Inflammatory macrophage (primary cell): ENCODE measurements around the gene NADSYN1.
"Not testable (repeated sequence)": the region's sequence is repeated elsewhere in the genome, so short reads cannot be mapped to it uniquely, and the experiment has no call there.

Experiments
- DNase-seq, 2 donors: peaks; one replicate each; pipeline ENCODE4 v3.0.0-alpha.2; 2020 to 2022

NADSYN1 gene

GRCh38 chr11:71491940-71492339, 38.9 kb downstream of the NADSYN1 start:
- peak in 1 of 2 donors; percentile 52 for DNase-seq

GRCh38 chr11:71495286-71496230, 42.6 kb downstream of the NADSYN1 start:
- no peak for DNase-seq

GRCh38 chr11:71496421-71496820, 43.4 kb downstream of the NADSYN1 start:
- DNase-seq: no peak

- no peak for DNase-seq
These were observed 45.1 kb downstream of the NADSYN1 start for GRCh38 chr11:71498091-71498490.

GRCh38 chr11:71499125-71499524, 46.1 kb downstream of the NADSYN1 start:
- no peak for DNase-seq

- no peak for DNase-seq
These were observed 46.5 kb downstream of the NADSYN1 start for GRCh38 chr11:71499546-71499945.

- no peak for DNase-seq
These were observed 47.6 kb downstream of the NADSYN1 start for GRCh38 chr11:71500601-71501021.

GRCh38 chr11:71501071-71501985, 48.3 kb downstream of the NADSYN1 start:
- no peak for DNase-seq

- no peak for DNase-seq
These were observed 49.0 kb downstream of the NADSYN1 start for GRCh38 chr11:71502026-71502425.

- DNase-seq: no peak
These were observed 50.0 kb downstream of the NADSYN1 start for GRCh38 chr11:71502871-71503435.

- no peak for DNase-seq
These were observed 51.5 kb downstream of the NADSYN1 start for GRCh38 chr11:71504531-71504930.

GRCh38 chr11:71505001-71505400, 52.0 kb downstream of the NADSYN1 start:
- DNase-seq: no peak

- no peak for DNase-seq
These were observed 52.8 kb downstream of the NADSYN1 start for GRCh38 chr11:71505781-71506180.

- DNase-seq: no peak
These were observed 54.1 kb downstream of the NADSYN1 start for GRCh38 chr11:71507102-71507501.

GRCh38 chr11:71518506-71519471, 65.8 kb downstream of the NADSYN1 start:
- no peak for DNase-seq

GRCh38 chr11:71519546-71519945, 66.5 kb downstream of the NADSYN1 start:
- no peak for DNase-seq

- no peak for DNase-seq
These were observed 72.4 kb downstream of the NADSYN1 start for GRCh38 chr11:71525188-71525937.

- no peak for DNase-seq
These were observed 73.0 kb downstream of the NADSYN1 start for GRCh38 chr11:71525938-71526495.

GRCh38 chr11:71526796-71527575, 74.0 kb downstream of the NADSYN1 start, which contains the start of gene KRTAP5-7:
Gene KRTAP5-7, plus strand, starts transcription at chr11:71527267. Its CDS starts 34 bp downstream, at chr11:71527301.
- not testable (repeated sequence) for DNase-seq
